Liver (tissue), 9 donors: ENCODE measurements around the gene SPECC1L. TPM values are rescaled to one million over a fixed set of nuclear protein-coding genes. Genes with fewer than 3 reads are reported as not detected.

Experiments used
- DNase-seq: peaks from one replicate; pipeline ENCODE4 v3.0.0-alpha.2; 2017; ENCODE audit warnings: low spot score
- H3K27ac ChIP-seq, 2 donors: one replicate each; pipeline ENCODE4 v1.7.0; 2013; ENCODE audit warnings: inconsistent platforms in 2 of 2, low read length in 2 of 2, control low read depth in 1 of 2, low read depth in 1 of 2, mild to moderate bottlenecking in 1 of 2
- H3K27me3 ChIP-seq, 4 donors: one replicate each; pipeline versions ENCODE4 v1.6.1 to v1.7.0; 2013; ENCODE audit warnings: low read length in 3 of 4, inconsistent platforms in 1 of 4, mild to moderate bottlenecking in 1 of 4, moderate library complexity in 1 of 4; ENCODE audit not compliant: control insufficient read depth in 4 of 4, insufficient read depth in 4 of 4
- H3K36me3 ChIP-seq, 4 donors: one replicate each; pipeline versions ENCODE4 v1.6.1 to v1.7.0; 2013; ENCODE audit warnings: low read length in 3 of 4, mild to moderate bottlenecking in 3 of 4, low read depth in 1 of 4, moderate library complexity in 1 of 4; ENCODE audit not compliant: control insufficient read depth in 4 of 4, insufficient read depth in 3 of 4
- H3K4me1 ChIP-seq, 4 donors: one replicate each; pipeline versions ENCODE4 v1.6.1 to v1.7.0; 2013; ENCODE audit warnings: low read length in 3 of 4, mild to moderate bottlenecking in 3 of 4, moderate library complexity in 1 of 4; ENCODE audit not compliant: control insufficient read depth in 4 of 4, insufficient read depth in 4 of 4
- H3K4me3 ChIP-seq, 3 donors: one replicate each; pipeline versions ENCODE4 v1.6.1 to v1.7.0; 2013; ENCODE audit warnings: low read length in 3 of 3, control low read depth in 1 of 3, low read depth in 1 of 3, mild to moderate bottlenecking in 1 of 3
- H3K9ac ChIP-seq, 2 donors: one replicate each; pipeline ENCODE4 v1.7.0; 2013; ENCODE audit warnings: low read length in 2 of 2, mild to moderate bottlenecking in 2 of 2, moderate library complexity in 2 of 2, control low read depth in 1 of 2, low read depth in 1 of 2
- H3K9me3 ChIP-seq, 4 donors: one replicate each; pipeline versions ENCODE4 v1.6.1 to v1.7.0; 2013; ENCODE audit warnings: low read length in 3 of 4; ENCODE audit not compliant: control insufficient read depth in 4 of 4
- FOXA1 ChIP-seq: IDR thresholded peaks from 2 replicates; pipeline ENCODE4 v1.6.1; 2016; ENCODE audit warnings: antibody characterized with exemption
- GABPA ChIP-seq, 2 donors: IDR thresholded peaks in 1 of 2; conservative IDR thresholded peaks in 1 of 2; 2 replicates each; pipeline ENCODE4 v1.6.1; 2016; ENCODE audit warnings: antibody characterized with exemption in 2 of 2, mild to moderate bottlenecking in 1 of 2, moderate library complexity in 1 of 2
- HNF4A ChIP-seq, 2 donors: conservative IDR thresholded peaks; 2 replicates each; pipeline ENCODE4 v1.6.1; 2016; ENCODE audit warnings: antibody characterized with exemption in 2 of 2, mild to moderate bottlenecking in 2 of 2
- HNF4G ChIP-seq: IDR thresholded peaks from 2 replicates; pipeline ENCODE4 v1.6.1; 2016; ENCODE audit warnings: antibody characterized with exemption
- JUND ChIP-seq, 2 donors: IDR thresholded peaks; 2 replicates each; pipeline ENCODE4 v1.6.1; 2016; ENCODE audit warnings: antibody characterized with exemption in 2 of 2
- NR2F2 ChIP-seq: IDR thresholded peaks from 2 replicates; pipeline ENCODE4 v1.6.1; 2016; ENCODE audit warnings: antibody characterized with exemption
- RXRA ChIP-seq, 2 donors: IDR thresholded peaks; 2 replicates each; pipeline ENCODE4 v1.6.1; 2017 to 2018; ENCODE audit warnings: antibody characterized with exemption in 2 of 2, mild to moderate bottlenecking in 1 of 2
- SP1 ChIP-seq: IDR thresholded peaks from 2 replicates; pipeline ENCODE4 v1.6.1; 2018; ENCODE audit warnings: antibody characterized with exemption, mild to moderate bottlenecking
- TAF1 ChIP-seq: conservative IDR thresholded peaks from 2 replicates; pipeline ENCODE4 v1.6.1; 2016; ENCODE audit warnings: antibody characterized with exemption, mild to moderate bottlenecking
- YY1 ChIP-seq: IDR thresholded peaks from 2 replicates; pipeline ENCODE4 v1.6.1; 2016; ENCODE audit warnings: antibody characterized with exemption, mild to moderate bottlenecking
- WGBS: extraction: QIAGEN DNeasy Blood & Tissue Kit; methylation state at CpG from one replicate; pipeline ENCODE4 v1.1.7; 2013; 5-methylcytosine and 5-hydroxymethylcytosine counted together
- polyA plus RNA-seq, 2 donors: library from polyadenylated mRNA; stranded (reverse) in 1 of 2; unstranded in 1 of 2; fragments of 200-250 nt in 1 of 2; fragments of >200 nt in 1 of 2; fragmentation: Nextera tagmentation in 1 of 2; extraction: Ambion mirVana in 1 of 2; gene quantifications; one replicate each; pipeline versions ENCODE4 v1.2.1 to v1.2.3, GENCODE V29; 2013 to 2015
- total RNA-seq, 2 donors: library from RNA; depleted of rRNA; stranded (reverse); fragments of >200 nt; gene quantifications; one replicate each; pipeline ENCODE4 v1.2.3, GENCODE V29; 2014
- TF ChIP-seq, protein P1 (sequence below): IDR thresholded peaks from 2 replicates; pipeline ENCODE4 v1.6.1; 2016; ENCODE audit warnings: antibody characterized with exemption
- TF ChIP-seq, protein P2 (sequence below): IDR thresholded peaks from 2 replicates; pipeline ENCODE4 v1.6.1; 2016; ENCODE audit warnings: antibody characterized with exemption, mild to moderate bottlenecking
- TF ChIP-seq, protein P3 (sequence below): IDR thresholded peaks from 2 replicates; pipeline ENCODE4 v1.6.1; 2016; ENCODE audit warnings: antibody characterized with exemption
- TF ChIP-seq, protein P4 (sequence below): IDR thresholded peaks from 2 replicates; pipeline ENCODE4 v1.6.1; 2016; ENCODE audit warnings: antibody characterized with exemption
- donor health status: healthy.
- donor health status: healthy.
- donor health status: healthy.
- donor health status: healthy.
- donor health status: healthy.

The SPECC1L gene, protein sequence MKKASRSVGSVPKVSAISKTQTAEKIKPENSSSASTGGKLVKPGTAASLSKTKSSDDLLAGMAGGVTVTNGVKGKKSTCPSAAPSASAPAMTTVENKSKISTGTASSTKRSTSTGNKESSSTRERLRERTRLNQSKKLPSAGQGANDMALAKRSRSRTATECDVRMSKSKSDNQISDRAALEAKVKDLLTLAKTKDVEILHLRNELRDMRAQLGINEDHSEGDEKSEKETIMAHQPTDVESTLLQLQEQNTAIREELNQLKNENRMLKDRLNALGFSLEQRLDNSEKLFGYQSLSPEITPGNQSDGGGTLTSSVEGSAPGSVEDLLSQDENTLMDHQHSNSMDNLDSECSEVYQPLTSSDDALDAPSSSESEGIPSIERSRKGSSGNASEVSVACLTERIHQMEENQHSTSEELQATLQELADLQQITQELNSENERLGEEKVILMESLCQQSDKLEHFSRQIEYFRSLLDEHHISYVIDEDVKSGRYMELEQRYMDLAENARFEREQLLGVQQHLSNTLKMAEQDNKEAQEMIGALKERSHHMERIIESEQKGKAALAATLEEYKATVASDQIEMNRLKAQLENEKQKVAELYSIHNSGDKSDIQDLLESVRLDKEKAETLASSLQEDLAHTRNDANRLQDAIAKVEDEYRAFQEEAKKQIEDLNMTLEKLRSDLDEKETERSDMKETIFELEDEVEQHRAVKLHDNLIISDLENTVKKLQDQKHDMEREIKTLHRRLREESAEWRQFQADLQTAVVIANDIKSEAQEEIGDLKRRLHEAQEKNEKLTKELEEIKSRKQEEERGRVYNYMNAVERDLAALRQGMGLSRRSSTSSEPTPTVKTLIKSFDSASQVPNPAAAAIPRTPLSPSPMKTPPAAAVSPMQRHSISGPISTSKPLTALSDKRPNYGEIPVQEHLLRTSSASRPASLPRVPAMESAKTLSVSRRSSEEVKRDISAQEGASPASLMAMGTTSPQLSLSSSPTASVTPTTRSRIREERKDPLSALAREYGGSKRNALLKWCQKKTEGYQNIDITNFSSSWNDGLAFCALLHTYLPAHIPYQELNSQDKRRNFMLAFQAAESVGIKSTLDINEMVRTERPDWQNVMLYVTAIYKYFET
- total RNA-seq (10 to 100 TPM; 16.3 to 22.3 TPM), polyA plus RNA-seq (1 to 10 TPM; 5.4 to 8.2 TPM)

DNA sequence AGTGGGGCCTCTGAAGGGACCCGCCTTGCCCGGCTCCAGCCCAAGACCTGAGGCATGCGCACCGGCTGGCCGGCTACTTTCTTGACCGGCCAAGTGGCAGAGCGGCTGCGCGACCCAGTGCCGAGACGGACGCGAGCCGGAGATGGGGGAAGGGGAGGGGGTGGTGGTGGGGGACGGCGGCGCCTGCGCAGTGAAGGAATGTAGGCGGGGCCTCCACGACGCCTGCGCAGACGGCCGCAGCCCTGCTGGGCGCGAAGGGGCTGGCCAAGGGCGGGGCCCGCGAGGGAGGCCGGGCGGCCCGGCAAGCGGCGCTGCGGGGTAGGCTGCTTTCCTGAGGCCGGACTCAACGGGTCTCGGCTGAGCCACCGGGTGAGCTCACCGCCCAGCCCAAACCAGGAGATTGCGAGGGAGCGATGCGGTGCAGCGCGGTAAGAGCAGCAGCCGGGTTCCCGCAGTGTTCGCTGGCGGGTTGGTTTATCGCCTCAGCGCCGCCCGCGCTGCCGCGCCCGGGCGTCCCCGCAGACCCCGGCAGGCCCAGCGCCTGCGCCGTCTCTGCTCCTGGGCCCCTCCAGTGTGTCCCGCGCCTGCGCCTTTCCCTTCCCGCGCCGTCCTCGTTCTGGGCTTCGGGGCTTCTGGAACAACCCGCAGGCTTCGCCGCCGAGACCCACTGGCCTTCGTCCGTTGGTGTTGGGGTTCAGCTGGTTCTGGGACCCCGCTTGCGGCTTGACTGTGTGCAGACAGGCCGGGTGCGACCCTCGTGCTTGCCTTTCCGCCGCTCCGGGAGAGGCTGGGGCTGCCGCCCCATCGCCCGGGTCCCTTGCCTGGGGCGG is at the start of gene SPECC1L:
Gene SPECC1L, plus strand, starts transcription at position 276 of the 830 bp plus-strand sequence. CDS start 31,401 bp downstream, outside the sequence.
- under 1% methylated on average over 89 of the region's 89 CpGs for WGBS
- no peaks in the 10 kb centered on the region for H3K27me3 ChIP-seq
- no peaks in the 10 kb centered on the region for H3K9me3 ChIP-seq
- TF ChIP-seq, protein P1, sequence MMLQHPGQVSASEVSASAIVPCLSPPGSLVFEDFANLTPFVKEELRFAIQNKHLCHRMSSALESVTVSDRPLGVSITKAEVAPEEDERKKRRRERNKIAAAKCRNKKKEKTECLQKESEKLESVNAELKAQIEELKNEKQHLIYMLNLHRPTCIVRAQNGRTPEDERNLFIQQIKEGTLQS, result no peak
- TF ChIP-seq RXRA (IDR thresholded peaks at IDR 0.05), result peak in 1 of 2 donors; percentile 20
- TF ChIP-seq, protein P2, sequence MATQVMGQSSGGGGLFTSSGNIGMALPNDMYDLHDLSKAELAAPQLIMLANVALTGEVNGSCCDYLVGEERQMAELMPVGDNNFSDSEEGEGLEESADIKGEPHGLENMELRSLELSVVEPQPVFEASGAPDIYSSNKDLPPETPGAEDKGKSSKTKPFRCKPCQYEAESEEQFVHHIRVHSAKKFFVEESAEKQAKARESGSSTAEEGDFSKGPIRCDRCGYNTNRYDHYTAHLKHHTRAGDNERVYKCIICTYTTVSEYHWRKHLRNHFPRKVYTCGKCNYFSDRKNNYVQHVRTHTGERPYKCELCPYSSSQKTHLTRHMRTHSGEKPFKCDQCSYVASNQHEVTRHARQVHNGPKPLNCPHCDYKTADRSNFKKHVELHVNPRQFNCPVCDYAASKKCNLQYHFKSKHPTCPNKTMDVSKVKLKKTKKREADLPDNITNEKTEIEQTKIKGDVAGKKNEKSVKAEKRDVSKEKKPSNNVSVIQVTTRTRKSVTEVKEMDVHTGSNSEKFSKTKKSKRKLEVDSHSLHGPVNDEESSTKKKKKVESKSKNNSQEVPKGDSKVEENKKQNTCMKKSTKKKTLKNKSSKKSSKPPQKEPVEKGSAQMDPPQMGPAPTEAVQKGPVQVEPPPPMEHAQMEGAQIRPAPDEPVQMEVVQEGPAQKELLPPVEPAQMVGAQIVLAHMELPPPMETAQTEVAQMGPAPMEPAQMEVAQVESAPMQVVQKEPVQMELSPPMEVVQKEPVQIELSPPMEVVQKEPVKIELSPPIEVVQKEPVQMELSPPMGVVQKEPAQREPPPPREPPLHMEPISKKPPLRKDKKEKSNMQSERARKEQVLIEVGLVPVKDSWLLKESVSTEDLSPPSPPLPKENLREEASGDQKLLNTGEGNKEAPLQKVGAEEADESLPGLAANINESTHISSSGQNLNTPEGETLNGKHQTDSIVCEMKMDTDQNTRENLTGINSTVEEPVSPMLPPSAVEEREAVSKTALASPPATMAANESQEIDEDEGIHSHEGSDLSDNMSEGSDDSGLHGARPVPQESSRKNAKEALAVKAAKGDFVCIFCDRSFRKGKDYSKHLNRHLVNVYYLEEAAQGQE, result peak; percentile 52
- TF ChIP-seq HNF4A (conservative IDR thresholded peaks at IDR 0.05), result peak in 1 of 2 donors; percentile 22
- peak within 1 kb of the TSS; percentile 72 to 99 for H3K9ac ChIP-seq
- peak within 1 kb of the TSS; percentile 82 to 94 (median 90) for H3K4me3 ChIP-seq
- peak; percentile 95 for DNase-seq
- H3K27ac ChIP-seq, result peak within 1 kb of the TSS; percentile 86 to 91
- H3K36me3 ChIP-seq, result no peaks in the 10 kb centered on the region
- H3K4me1 ChIP-seq, result peaks cover 0 to 32% (median 12%) of the 10 kb centered on the region in 4 donors

DNA sequence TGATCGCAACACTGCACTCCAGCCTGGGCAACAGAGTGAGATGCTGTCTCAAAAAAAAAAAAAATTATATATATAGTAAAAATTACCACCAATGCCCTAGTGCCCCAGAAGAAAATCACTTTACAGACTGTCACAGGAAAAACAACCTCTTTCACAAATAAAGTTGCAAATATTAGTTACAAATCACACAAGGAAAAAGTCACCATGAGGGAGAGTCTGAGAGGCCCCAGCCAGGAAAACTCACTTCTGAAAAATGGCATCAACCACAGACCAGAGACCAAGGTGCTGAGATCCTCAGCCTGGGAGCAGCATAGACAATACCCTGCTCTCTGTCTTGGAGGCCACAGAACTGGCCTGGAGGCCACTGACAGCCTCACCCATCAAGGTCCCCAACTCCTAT is 46.2 kb upstream of the SPECC1L start:
- Histone ChIP-seq H3K27me3 (no peaks in the 10 kb centered on the region), H3K9ac (no peak overlapping the region), H3K9me3 (peaks cover 0 to 4% (median 3%) of the 10 kb centered on the region in 4 donors), H3K4me3 (no peak overlapping the region), H3K27ac (no peak overlapping the region), H3K36me3 (no peaks in the 10 kb centered on the region), H3K4me1 (no peaks in the 10 kb centered on the region)
- no peak for DNase-seq
- 98% methylated on average over 1 of the region's 1 CpG for WGBS
- TF ChIP-seq HNF4G (no peak), RXRA (IDR thresholded peaks at IDR 0.05) (no peak), FOXA1 (no peak), SP1 (no peak), TAF1 (no peak), YY1 (no peak), NR2F2 (no peak), JUND (IDR thresholded peaks at IDR 0.05) (no peak), GABPA (IDR thresholded peaks at IDR 0.05 in 1 of 2, conservative IDR thresholded peaks at IDR 0.05 in 1 of 2) (no peak)
- TF ChIP-seq, protein P3, sequence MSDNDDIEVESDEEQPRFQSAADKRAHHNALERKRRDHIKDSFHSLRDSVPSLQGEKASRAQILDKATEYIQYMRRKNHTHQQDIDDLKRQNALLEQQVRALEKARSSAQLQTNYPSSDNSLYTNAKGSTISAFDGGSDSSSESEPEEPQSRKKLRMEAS, result no peak
- TF ChIP-seq, protein P4, sequence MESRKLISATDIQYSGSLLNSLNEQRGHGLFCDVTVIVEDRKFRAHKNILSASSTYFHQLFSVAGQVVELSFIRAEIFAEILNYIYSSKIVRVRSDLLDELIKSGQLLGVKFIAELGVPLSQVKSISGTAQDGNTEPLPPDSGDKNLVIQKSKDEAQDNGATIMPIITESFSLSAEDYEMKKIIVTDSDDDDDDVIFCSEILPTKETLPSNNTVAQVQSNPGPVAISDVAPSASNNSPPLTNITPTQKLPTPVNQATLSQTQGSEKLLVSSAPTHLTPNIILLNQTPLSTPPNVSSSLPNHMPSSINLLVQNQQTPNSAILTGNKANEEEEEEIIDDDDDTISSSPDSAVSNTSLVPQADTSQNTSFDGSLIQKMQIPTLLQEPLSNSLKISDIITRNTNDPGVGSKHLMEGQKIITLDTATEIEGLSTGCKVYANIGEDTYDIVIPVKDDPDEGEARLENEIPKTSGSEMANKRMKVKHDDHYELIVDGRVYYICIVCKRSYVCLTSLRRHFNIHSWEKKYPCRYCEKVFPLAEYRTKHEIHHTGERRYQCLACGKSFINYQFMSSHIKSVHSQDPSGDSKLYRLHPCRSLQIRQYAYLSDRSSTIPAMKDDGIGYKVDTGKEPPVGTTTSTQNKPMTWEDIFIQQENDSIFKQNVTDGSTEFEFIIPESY, result no peak
- TF ChIP-seq, protein P1, result no peak
- TF ChIP-seq, protein P2, result no peak
